IMR-90 (cell line): ENCODE measurements around the gene TAOK1. TPM values are rescaled to one million over a fixed set of nuclear protein-coding genes. Genes with fewer than 3 reads are reported as not detected.

Experiments used
- ATAC-seq: fragments of 200-7000 bp; cut with Tn5 transposase; 2 replicates; pipeline ENCODE4 v1.9.1; 2020; ENCODE audit warnings: low read depth, mild to moderate bottlenecking, moderate library complexity
- BruUV-seq: library from RNA; stranded (reverse); fragments of 400-500 nt; replicated peaks from 2 replicates; lab custom pipeline; 2021; lab: Mats Ljungman, UMichigan
- CTCF ChIA-PET: fragments of 300-600 bp; formaldehyde crosslinking; extraction: SDS; loops from one replicate; lab custom pipeline; 2021; ENCODE audit warnings: antibody characterized with exemption; lab: Yijun Ruan, JAX
- POLR2A ChIA-PET: fragments of 300-600 bp; sonication (Branson Sonifier 250); formaldehyde crosslinking; loops from one replicate; lab custom pipeline; 2022; ENCODE audit warnings: antibody characterized with exemption; ENCODE audit not compliant: unreplicated experiment; lab: Charles Lee
- DNase-seq: peaks from one replicate; pipeline ENCODE4 v3.0.0; 2013
- H2AFZ ChIP-seq: replicated peaks from 2 replicates; pipeline ENCODE3; 2013; ENCODE audit warnings: low read length, mild to moderate bottlenecking; ENCODE audit not compliant: poor library complexity
- H2AK5ac ChIP-seq: 2 replicates; pipeline ENCODE4 v1.6.1; 2013; ENCODE audit warnings: low read depth, low read length, inconsistent platforms
- H2AK9ac ChIP-seq: replicated peaks from 2 replicates; pipeline ENCODE3; 2013; ENCODE audit warnings: mild to moderate bottlenecking, low read depth, low read length, moderate library complexity; ENCODE audit not compliant: poor library complexity
- H2BK120ac ChIP-seq: 2 replicates; pipeline ENCODE4 v1.6.1; 2013; ENCODE audit warnings: low read depth, low read length, inconsistent platforms
- H2BK15ac ChIP-seq: 3 replicates; pipeline ENCODE4 v1.6.1; 2013; ENCODE audit warnings: low read depth, low read length, inconsistent platforms
- H2BK20ac ChIP-seq: 2 replicates; pipeline ENCODE4 v1.6.1; 2013; ENCODE audit warnings: low read depth, mild to moderate bottlenecking, inconsistent platforms, low read length, moderate library complexity
- H2BK5ac ChIP-seq: 2 replicates; pipeline ENCODE4 v1.6.1; 2013; ENCODE audit warnings: mild to moderate bottlenecking, low read depth, low read length, inconsistent platforms; ENCODE audit not compliant: poor library complexity, severe bottlenecking
- H3K14ac ChIP-seq: replicated peaks from 2 replicates; pipeline ENCODE4 v1.6.1; 2013; ENCODE audit warnings: low read depth, low read length, inconsistent platforms
- H3K18ac ChIP-seq: 2 replicates; pipeline ENCODE4 v1.6.1; 2013; ENCODE audit warnings: low read depth, low read length, control low read depth
- H3K23ac ChIP-seq: 2 replicates; pipeline ENCODE4 v1.6.1; 2013; ENCODE audit warnings: low read depth, low read length, inconsistent platforms
- H3K27ac ChIP-seq: 2 replicates; pipeline ENCODE4 v1.5.1; 2013; ENCODE audit warnings: mild to moderate bottlenecking, control low read depth, low read length; ENCODE audit not compliant: insufficient read depth
- H3K27me3 ChIP-seq: 2 replicates; pipeline ENCODE4 v1.6.1; 2013; ENCODE audit warnings: low read length; ENCODE audit not compliant: control insufficient read depth, insufficient read depth
- H3K36me3 ChIP-seq: 2 replicates; pipeline ENCODE4 v1.6.1; 2013; ENCODE audit warnings: low read length, mixed read lengths; ENCODE audit not compliant: control insufficient read depth, insufficient read depth
- H3K4ac ChIP-seq: 2 replicates; pipeline ENCODE4 v1.6.1; 2013; ENCODE audit warnings: low read depth, low read length, inconsistent platforms
- H3K4me1 ChIP-seq: 2 replicates; pipeline ENCODE4 v1.6.1; 2013; ENCODE audit warnings: low read length, mixed read lengths; ENCODE audit not compliant: control insufficient read depth, insufficient read depth
- H3K4me2 ChIP-seq: 2 replicates; pipeline ENCODE4 v1.6.1; 2013; ENCODE audit warnings: low read depth, mild to moderate bottlenecking, control low read depth, low read length, moderate library complexity
- H3K4me3 ChIP-seq: 2 replicates; pipeline ENCODE4 v1.5.1; 2013; ENCODE audit warnings: low read depth, mild to moderate bottlenecking, control low read depth, low read length, moderate library complexity; ENCODE audit not compliant: insufficient read depth
- H3K56ac ChIP-seq: 2 replicates; pipeline ENCODE4 v1.6.1; 2013; ENCODE audit warnings: low read length, inconsistent platforms; ENCODE audit not compliant: insufficient read depth; ENCODE audit errors: extremely low read depth
- H3K79me1 ChIP-seq, 2 experiments: 2 replicates each; pipeline ENCODE4 v1.6.1; 2013; ENCODE audit warnings: low read length in 2 of 2, inconsistent platforms in 1 of 2, low read depth in 1 of 2
- H3K9ac ChIP-seq: 2 replicates; pipeline ENCODE4 v1.6.1; 2013; ENCODE audit warnings: low read depth, low read length, control low read depth
- H3K9me1 ChIP-seq: 2 replicates; pipeline ENCODE4 v1.6.1; 2013; ENCODE audit warnings: low read length, inconsistent platforms; ENCODE audit not compliant: insufficient read depth
- H3K9me3 ChIP-seq: 2 replicates; pipeline ENCODE4 v1.6.1; 2013; ENCODE audit warnings: low read length; ENCODE audit not compliant: control insufficient read depth, insufficient read depth
- H4K20me1 ChIP-seq: 2 replicates; pipeline ENCODE4 v1.6.1; 2013; ENCODE audit warnings: low read length, inconsistent platforms; ENCODE audit not compliant: insufficient read depth
- H4K5ac ChIP-seq: 2 replicates; pipeline ENCODE4 v1.6.1; 2013; ENCODE audit warnings: mild to moderate bottlenecking, low read depth, low read length, control low read depth
- H4K8ac ChIP-seq, 2 experiments: 2 replicates each; pipeline ENCODE4 v1.6.1; 2013; ENCODE audit warnings: low read depth in 2 of 2, low read length in 2 of 2, control low read depth in 1 of 2, inconsistent platforms in 1 of 2
- H4K91ac ChIP-seq: 2 replicates; pipeline ENCODE4 v1.6.1; 2013; ENCODE audit warnings: low read depth, low read length, inconsistent platforms; ENCODE audit not compliant: insufficient read depth
- CEBPB ChIP-seq: IDR thresholded peaks from 2 replicates; pipeline ENCODE4 v1.6.1; 2012; ENCODE audit warnings: low read depth, low read length, improper control_type of control experiment
- CHD1 ChIP-seq: IDR thresholded peaks from 2 replicates; pipeline ENCODE4 v1.6.1; 2012; ENCODE audit warnings: low read depth, low read length, improper control_type of control experiment
- FOS ChIP-seq: fragments of 150-350 bp; IDR thresholded peaks from 2 replicates; pipeline ENCODE4 v1.6.1; 2016; ENCODE audit warnings: low read depth, low read length
- MAFK ChIP-seq: IDR thresholded peaks from 2 replicates; pipeline ENCODE4 v1.6.1; 2012; ENCODE audit warnings: low read depth, low read length, improper control_type of control experiment
- MAZ ChIP-seq: IDR thresholded peaks from 2 replicates; pipeline ENCODE4 v1.6.1; 2012; ENCODE audit warnings: low read depth, mild to moderate bottlenecking, low read length, improper control_type of control experiment, moderate library complexity, borderline replicate concordance
- NFE2L2 ChIP-seq: fragments of 150-350 bp; IDR thresholded peaks from 2 replicates; pipeline ENCODE4 v1.6.1; 2016; ENCODE audit warnings: low read depth, mild to moderate bottlenecking, low read length
- WGBS, 2 experiments: methylation state at CpG; one replicate each; pipeline versions ENCODE4 v1.1.5 to v1.1.7; 2013; ENCODE audit warnings: missing lambda C conversion rate in 2 of 2; ENCODE audit not compliant: insufficient read length in 1 of 2; ENCODE audit errors: extremely low coverage in 2 of 2; 5-methylcytosine and 5-hydroxymethylcytosine counted together
- dilution Hi-C: fragments of 300-500 bp; cut with HindIII; formaldehyde crosslinking; loops from one replicate; pipeline ENCODE4 v1.14.3; 2018; ENCODE audit warnings: low sequenced_read_pairs; ENCODE audit not compliant: unreplicated experiment
- in situ Hi-C: fragments of 300-500 bp; cut with MboI; formaldehyde crosslinking; loops from 3 replicates; pipeline ENCODE4 v1.14.3; 2019; ENCODE audit warnings: low sequenced_read_pairs, inconsistent platforms, mixed read lengths
- intact Hi-C: fragments of 100-400 bp; cut with micrococcal nuclease; formaldehyde crosslinking; loops from 2 replicates; pipeline ENCODE4 v1.10.0; 2022
- polyA plus RNA-seq, 3 experiments: library from polyadenylated mRNA; depleted of rRNA; stranded (reverse); fragments of >200 nt; gene quantifications; 2 replicates each; pipeline ENCODE4 v1.2.3, GENCODE V29; 2012; ENCODE audit warnings: low replicate concordance in 1 of 3
- total RNA-seq: library from RNA; depleted of rRNA; stranded (reverse); fragments of >200 nt; gene quantifications from 2 replicates; pipeline ENCODE4 v1.2.3, GENCODE V29; 2012
- TF ChIP-seq, protein P1 (sequence below): fragments of 150-350 bp; IDR thresholded peaks from 2 replicates; pipeline ENCODE4 v1.6.1; 2017; ENCODE audit warnings: mild to moderate bottlenecking, antibody characterized with exemption, low read length, low read depth
- TF ChIP-seq, protein P2 (sequence below): conservative IDR thresholded peaks from 2 replicates; pipeline ENCODE4 v1.5.1; 2012; ENCODE audit warnings: mild to moderate bottlenecking, low read depth, low read length, improper control_type of control experiment

Gene TAOK1
- total and polyA plus RNA-seq, 2 of the 4 experiments (the other 2 are of a cell fraction) = 9.8 to 91.8 TPM

DNA sequence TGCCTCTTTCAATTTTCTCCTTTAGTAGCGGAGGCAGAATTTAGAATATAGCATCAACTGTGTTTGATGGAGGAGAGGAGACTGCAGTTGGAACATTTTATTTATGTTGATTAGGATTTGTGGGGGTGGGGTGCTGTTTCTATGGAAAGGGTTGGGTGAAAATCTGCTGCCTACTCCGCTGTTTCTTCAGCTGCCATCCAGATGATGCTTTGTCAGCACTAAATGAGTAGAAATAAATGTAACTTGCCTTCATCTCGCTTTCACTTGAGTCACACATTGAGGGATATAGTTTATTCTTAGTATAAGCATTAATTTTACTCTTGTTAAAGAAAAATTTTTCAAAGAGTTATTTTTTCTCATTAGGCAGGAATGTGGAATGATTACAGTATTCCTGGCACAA lies 134.5 kb downstream of the TAOK1 start:
- Histone ChIP-seq H3K23ac (no peak overlapping the region), H3K9me3 (no peaks in the 10 kb centered on the region), H2BK5ac (no peak overlapping the region), H3K4me3 (no peak overlapping the region), H3K36me3 (peaks cover 36% of the 10 kb centered on the region), H2BK15ac (no peak overlapping the region), H3K27ac (no peak overlapping the region), H3K9me1 (no peaks in the 10 kb centered on the region), H3K4ac (no peak overlapping the region), H4K5ac (no peak overlapping the region), H4K20me1 (peaks cover 3% of the 10 kb centered on the region; the same call in 1 of the 2 replicates), H2AFZ (no peak overlapping the region), H4K91ac (no peak overlapping the region), H3K9ac (no peak overlapping the region), H2BK120ac (no peak overlapping the region), H2BK20ac (no peak overlapping the region), H3K4me2 (no peak overlapping the region), H2AK5ac (no peak overlapping the region), H3K79me1 (peaks cover 7 to 36% of the 10 kb centered on the region in 2 experiments), H3K56ac (no peak overlapping the region), H3K18ac (no peak overlapping the region), H3K27me3 (no peaks in the 10 kb centered on the region), H3K4me1 (no peaks in the 10 kb centered on the region), H3K14ac (no peak overlapping the region), H2AK9ac (no peak overlapping the region), H4K8ac (no peak overlapping the region)
- WGBS, 2 experiments = no CpG with 5 or more reads among the region's 3 CpGs
- dilution Hi-C loops = no loop called here
- POLR2A ChIA-PET = no interaction called here
- CTCF ChIA-PET = interaction anchor here (1.2 kb wide), 1 partner anchor 10 kb away, joined by 4 read pairs; no protein-coding TSS in a partner anchor
- in situ Hi-C loops = no loop called here
- intact Hi-C loops = no loop called here
- TF ChIP-seq CHD1 = no peak
- TF ChIP-seq MAFK = peak; percentile 68
- TF ChIP-seq, protein P1, sequence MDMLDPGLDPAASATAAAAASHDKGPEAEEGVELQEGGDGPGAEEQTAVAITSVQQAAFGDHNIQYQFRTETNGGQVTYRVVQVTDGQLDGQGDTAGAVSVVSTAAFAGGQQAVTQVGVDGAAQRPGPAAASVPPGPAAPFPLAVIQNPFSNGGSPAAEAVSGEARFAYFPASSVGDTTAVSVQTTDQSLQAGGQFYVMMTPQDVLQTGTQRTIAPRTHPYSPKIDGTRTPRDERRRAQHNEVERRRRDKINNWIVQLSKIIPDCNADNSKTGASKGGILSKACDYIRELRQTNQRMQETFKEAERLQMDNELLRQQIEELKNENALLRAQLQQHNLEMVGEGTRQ = no peak
- TF ChIP-seq FOS = no peak
- no peak for TF ChIP-seq NFE2L2
- TF ChIP-seq, protein P2, sequence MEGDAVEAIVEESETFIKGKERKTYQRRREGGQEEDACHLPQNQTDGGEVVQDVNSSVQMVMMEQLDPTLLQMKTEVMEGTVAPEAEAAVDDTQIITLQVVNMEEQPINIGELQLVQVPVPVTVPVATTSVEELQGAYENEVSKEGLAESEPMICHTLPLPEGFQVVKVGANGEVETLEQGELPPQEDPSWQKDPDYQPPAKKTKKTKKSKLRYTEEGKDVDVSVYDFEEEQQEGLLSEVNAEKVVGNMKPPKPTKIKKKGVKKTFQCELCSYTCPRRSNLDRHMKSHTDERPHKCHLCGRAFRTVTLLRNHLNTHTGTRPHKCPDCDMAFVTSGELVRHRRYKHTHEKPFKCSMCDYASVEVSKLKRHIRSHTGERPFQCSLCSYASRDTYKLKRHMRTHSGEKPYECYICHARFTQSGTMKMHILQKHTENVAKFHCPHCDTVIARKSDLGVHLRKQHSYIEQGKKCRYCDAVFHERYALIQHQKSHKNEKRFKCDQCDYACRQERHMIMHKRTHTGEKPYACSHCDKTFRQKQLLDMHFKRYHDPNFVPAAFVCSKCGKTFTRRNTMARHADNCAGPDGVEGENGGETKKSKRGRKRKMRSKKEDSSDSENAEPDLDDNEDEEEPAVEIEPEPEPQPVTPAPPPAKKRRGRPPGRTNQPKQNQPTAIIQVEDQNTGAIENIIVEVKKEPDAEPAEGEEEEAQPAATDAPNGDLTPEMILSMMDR = no peak
- TF ChIP-seq MAZ = no peak
- no peak for TF ChIP-seq CEBPB
- DNase-seq = no peak
- BruUV-seq = no TSS peak
- ATAC-seq = no peak
